Amygdala (tissue), 56 donors: Measurements from ENCODE around the gene SFRP2.
A peak's percentile ranks its signal among the peaks of the same experiment; 100 is the strongest.

ENCODE experiments used
- DNase-seq, 56 donors: peaks; one replicate each; lab custom pipeline; 2025; lab: John Stamatoyannopoulos, UW

SFRP2 gene

DNA sequence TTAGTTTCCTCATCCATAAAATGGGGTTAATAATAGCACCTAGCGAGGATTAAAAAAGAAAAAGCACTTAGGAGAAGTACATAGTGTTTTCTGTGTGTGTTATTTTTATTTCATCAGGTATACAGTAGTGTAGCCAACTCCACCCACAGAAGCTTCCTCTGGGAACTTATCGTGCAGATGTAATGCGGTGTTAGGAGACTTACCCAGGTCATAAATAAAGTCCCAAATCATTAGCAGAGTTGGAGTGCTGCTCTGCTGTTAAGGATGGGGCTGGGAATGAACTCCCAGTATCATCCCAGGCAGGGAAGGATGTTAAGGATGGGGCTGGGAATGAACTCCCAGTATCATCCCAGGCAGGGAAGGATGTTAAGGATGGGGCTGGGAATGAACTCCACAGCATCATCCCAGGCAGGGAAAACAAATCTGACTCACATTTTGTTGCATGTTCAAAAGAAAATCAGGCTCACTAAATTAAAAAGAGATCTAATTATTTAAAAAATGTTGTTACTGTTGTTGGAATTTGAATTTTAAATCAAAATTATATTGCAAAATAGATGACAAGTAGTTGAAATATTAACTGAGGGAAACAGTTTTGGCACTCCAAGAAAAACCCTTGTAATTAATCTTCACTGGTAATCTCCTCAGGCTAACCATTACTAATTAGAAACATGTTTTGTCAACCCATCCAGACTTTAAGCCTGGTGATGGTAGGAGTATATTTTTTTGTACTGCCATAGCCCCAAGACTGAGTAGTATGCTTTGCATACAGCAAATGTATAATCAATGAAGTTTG, 10.2 kb upstream of the SFRP2 start:
- no peak for DNase-seq

GRCh38 chr4:153798420-153798819, 9.5 kb upstream of the SFRP2 start:
- DNase-seq = no peak

GRCh38 chr4:153794006-153794405, 5.1 kb upstream of the SFRP2 start:
- no peak for DNase-seq

GRCh38 chr4:153792618-153793247, 3.9 kb upstream of the SFRP2 start:
- DNase-seq = no peak

DNA sequence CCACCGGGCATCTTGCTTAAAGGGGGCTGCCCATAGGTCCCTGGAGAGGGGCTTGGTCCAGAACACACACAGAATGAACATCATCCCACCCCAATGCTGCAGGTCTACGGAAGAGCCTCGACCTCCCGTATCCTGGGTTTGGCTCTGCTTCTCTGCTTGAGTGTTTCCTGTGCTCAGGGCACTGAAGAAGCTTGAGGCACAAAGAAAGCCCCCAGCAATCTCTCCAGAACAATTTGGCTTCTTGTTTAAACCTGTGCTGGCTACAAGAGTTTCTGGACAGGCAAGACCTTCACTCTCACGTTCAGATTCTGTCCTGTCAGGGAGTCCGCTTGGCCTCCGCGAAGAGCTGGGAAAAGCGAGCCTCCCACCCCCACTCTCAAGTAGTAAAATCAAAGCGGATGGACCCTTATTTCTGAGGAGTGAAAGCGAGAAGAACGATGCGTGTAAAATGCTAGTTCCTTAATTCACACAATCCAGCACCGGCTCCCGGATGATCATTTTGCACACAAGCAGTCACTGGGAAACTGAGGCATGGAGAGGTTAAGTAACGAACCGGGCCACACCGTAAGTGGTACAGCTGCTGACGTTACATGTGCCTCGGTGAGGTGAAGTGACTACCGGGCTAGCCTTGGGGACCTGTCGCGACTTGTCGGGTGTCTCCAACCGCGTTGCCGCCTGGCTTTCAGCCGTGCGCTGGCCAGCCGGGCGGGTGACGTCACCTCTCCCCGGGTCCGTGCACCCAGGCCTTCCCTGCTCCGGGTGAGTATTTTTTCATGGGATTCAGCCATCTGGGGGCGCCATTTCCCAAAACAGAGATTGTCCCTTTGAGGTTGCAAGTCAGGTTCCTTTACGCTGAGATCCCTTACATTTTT, 3.1 kb upstream of the SFRP2 start:
- peak in 24 of 56 donors; percentile 2 to 49 (median 29) for DNase-seq

- peak in 2 of 56 donors; percentile 5 to 18 for DNase-seq
Measured at GRCh38 chr4:153790962-153791551, 2.2 kb upstream of the SFRP2 start.

DNA sequence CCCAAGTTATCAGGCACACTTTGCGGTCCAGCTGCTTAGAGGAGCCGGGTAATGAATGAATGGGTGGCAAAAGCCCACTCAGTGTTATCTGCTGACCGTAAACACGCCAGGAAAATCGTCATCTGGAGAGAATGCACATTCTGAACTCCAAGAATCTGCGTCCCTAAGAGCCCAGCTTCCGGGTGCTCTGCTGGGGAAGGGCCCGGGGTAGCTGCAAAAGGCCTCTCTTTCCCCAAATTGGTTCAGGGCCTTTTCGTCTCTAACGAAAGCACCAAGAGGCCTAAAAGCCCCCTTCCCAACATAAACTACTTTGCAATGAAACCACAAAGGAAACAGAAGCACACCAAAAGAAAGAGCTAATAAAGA, 1.6 kb upstream of the SFRP2 start:
- no peak for DNase-seq

DNA sequence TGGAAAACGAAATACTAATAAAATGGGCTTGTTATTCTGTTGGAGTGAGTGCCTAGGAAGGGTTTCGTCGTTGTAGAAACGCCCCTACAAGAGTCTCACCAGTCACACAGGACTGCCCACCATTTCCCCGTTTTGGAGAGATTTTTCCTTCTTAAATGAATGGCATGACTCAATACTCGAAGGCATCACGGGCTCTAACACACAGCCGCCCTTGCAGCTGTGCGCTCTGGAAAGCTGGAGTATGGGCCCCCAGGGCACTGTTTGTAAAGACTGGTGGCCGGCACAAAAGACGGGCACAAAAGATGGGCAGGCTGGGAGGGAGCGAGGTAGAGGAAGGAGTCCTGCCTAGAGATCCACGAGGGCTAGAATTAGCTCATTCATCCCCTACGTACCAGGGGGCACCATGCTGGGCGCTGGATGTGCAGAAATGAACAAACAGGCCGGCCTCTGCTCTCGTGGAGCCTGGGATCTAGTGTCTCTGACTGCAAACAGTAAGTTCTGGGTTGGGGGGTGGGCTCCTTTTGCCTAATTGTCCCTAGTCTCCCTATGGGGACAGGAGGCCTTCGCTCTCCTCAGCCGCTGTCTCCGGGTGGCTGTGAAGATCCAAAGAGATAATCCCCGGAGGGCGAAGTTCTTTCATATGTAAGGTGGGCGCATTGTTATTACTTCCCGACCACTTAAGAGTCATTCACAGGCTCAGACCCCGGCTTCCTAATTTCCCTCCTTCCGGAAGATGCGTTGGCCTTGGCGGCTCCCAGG, 1.0 kb upstream of the SFRP2 start:
- no peak for DNase-seq

- DNase-seq = no peak
Measured at GRCh38 chr4:153788051-153788412, 851 bp downstream of the SFRP2 start.

DNA sequence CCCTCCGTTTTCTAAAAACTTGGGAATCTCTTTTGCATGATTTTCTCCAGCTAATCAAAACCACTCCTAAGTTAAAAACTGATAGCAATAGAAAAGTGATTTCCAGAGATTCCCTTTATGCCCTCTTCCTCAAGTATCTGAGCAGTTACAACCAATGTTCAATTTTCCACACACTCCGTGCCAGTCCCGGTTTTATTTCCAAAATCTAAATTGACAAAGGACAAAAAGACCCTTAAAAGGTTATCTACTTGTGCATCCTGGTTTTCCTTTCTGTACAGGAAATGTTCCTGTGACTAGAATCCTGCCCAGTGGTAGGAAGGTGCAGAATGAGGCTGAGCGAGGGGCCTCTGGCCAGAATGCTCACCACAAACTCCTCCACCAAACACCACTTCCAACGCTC, 1.3 kb downstream of the SFRP2 start:
- no peak for DNase-seq

GRCh38 chr4:153787061-153787560, 1.8 kb downstream of the SFRP2 start:
- no peak for DNase-seq

- no peak for DNase-seq
Measured at GRCh38 chr4:153785910-153786721, 2.8 kb downstream of the SFRP2 start.

- DNase-seq = no peak
Measured at GRCh38 chr4:153784166-153784699, 4.7 kb downstream of the SFRP2 start.

DNA sequence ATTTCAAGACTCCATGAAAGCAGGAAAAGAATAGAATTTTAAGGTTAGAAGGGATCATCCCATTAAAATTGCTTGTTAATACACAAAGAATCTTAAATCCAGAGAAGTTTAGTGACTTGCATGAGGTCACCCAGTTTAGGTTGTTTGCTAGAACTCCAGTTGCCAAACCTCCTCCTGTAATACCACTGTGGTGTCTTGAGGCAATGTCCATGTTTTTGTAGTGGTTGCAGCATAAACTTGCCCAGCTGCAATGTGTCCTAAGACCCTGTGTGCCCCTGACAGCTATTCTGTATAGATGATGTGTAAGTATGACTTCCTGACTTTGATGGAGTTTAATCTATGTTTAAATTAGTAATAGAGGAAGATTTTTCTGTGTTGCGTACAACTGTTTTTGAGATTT, 6.3 kb downstream of the SFRP2 start:
- no peak for DNase-seq

DNA sequence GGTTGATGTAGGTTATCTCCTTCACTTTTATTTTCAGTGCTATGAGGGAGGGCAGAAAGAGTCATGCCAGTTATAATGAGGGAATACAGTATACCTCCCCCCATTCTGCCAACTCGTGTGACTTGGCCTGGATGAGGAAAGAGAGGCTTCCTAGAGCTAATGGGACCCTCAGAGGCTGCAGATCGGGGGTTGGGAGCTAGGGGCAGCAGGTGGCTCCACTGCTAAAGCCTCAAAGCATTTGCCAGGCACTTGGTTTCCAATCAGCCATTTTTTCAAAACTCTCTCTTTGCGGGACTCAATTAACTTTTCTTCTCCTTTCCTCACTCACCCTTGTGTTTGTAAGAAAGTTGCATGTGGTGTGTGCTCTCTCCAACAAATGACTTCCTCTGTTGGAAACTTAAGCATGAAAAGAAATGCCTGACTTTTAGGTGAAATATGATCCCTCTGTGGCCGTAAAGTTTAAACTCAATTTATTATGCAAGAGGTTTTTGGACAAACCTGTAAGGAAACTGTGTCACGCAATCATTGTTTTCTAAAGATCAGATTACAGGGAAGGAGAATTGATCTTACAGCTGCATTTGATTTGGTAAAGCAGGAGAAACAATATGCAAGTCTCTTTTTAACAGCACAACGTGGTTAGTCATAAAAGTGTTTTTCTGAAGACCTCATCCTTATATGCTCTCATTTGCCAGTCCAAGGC, 7.0 kb downstream of the SFRP2 start:
- DNase-seq = no peak

DNA sequence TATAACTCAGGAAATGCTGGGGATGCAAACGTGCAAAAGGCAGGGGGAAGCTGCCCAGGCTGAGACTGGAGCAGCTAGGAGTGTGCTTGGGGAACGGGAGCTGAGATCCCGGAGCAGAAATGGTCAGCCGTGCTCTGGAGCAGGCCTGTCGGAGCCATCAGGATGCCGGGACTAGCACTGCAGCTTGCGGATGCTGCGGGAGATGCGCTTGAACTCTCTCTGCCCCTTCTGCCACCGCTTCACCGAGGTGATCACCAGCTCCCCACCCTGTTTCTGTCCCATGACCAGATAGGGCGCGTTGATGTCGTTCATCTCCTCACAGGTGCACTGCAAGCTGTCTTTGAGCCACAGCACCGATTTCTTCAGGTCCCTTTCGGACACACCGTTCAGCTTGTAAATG, 7.6 kb downstream of the SFRP2 start:
- DNase-seq = no peak

- DNase-seq = no peak
Measured at GRCh38 chr4:153780876-153781275, 8.0 kb downstream of the SFRP2 start.

DNA sequence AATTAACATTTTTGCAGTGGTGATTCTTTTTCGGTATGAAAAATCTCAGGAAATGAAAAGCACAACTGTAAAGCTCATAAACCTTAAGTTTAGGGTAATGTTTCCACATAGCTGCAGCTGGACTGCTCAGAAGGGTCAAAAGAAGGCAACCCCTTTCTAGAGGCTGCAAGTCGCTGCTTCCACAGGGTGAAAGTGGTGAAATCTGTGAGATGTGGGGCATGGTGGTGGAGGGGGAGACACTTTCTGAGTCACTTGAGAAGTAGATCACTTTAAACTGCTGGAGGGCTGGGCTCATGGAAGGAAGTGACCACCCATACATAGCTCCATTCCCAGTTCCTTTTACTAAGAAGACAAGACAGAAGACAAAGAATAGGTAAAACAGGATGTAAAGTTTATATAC, 8.7 kb downstream of the SFRP2 start:
- no peak for DNase-seq
